Panc1 (cell line): ENCODE results near the gene RDH5. TPM values are rescaled to one million over a fixed set of nuclear protein-coding genes. Genes with fewer than 3 reads are reported as not detected.

Source experiments
- ATAC-seq: fragments of 200-7000 bp; cut with Tn5 transposase; 2 replicates; pipeline ENCODE4 v1.9.1; 2020; ENCODE audit warnings: mild to moderate bottlenecking, moderate library complexity
- BruUV-seq: library from RNA; stranded (reverse); fragments of 400-500 nt; replicated peaks from 2 replicates; lab custom pipeline; 2021; lab: Mats Ljungman, UMichigan
- CTCF ChIA-PET: fragments of 300-600 bp; sonication (Branson Sonifier 250); formaldehyde crosslinking; loops from one replicate; lab custom pipeline; 2022; ENCODE audit warnings: antibody characterized with exemption; lab: Charles Lee
- POLR2A ChIA-PET: fragments of 300-600 bp; sonication (Branson Sonifier 250); formaldehyde crosslinking; loops from one replicate; lab custom pipeline; 2022; ENCODE audit warnings: antibody characterized with exemption; lab: Charles Lee
- DNase-seq: peaks from one replicate; pipeline ENCODE4 v3.0.0-alpha.2; 2010; ENCODE audit warnings: low read depth, low spot score
- H3K27ac ChIP-seq: 2 replicates; pipeline ENCODE4 v1.5.1; 2011; ENCODE audit warnings: mild to moderate bottlenecking, low read length, inconsistent platforms
- H3K27me3 ChIP-seq: fragments of 200-500 bp; sonication (Bioruptor generic); 2 replicates; pipeline ENCODE4 v1.6.0; 2014; ENCODE audit warnings: low read length, inconsistent platforms; ENCODE audit not compliant: control insufficient read depth, insufficient read depth
- H3K36me3 ChIP-seq: fragments of 200-500 bp; sonication (Bioruptor generic); 2 replicates; pipeline ENCODE4 v1.5.1; 2014; ENCODE audit warnings: inconsistent platforms, mild to moderate bottlenecking, low read length, moderate library complexity; ENCODE audit not compliant: control insufficient read depth, insufficient read depth
- H3K4me1 ChIP-seq: 2 replicates; pipeline ENCODE4 v1.5.1; 2011; ENCODE audit warnings: inconsistent platforms, mild to moderate bottlenecking, low read length, moderate library complexity; ENCODE audit not compliant: control insufficient read depth, insufficient read depth
- H3K4me3 ChIP-seq, 2 experiments: 2 replicates each; pipeline ENCODE4 v1.5.1; 2011 to 2012; ENCODE audit warnings: low read depth in 2 of 2, low read length in 2 of 2, mild to moderate bottlenecking in 2 of 2, inconsistent platforms in 1 of 2, moderate library complexity in 1 of 2
- H3K9me3 ChIP-seq: fragments of 200-500 bp; sonication (Bioruptor generic); 2 replicates; pipeline ENCODE4 v1.5.1; 2014; ENCODE audit warnings: low read depth, mild to moderate bottlenecking, inconsistent platforms, low read length, moderate library complexity; ENCODE audit not compliant: control insufficient read depth, insufficient read depth
- CTCF ChIP-seq: fragments of 450-650 bp; IDR thresholded peaks from 2 replicates; pipeline ENCODE4 v1.5.1; 2017; ENCODE audit warnings: mild to moderate bottlenecking
- SIN3A ChIP-seq: IDR thresholded peaks from 2 replicates; pipeline ENCODE4 v1.6.1; 2012; ENCODE audit warnings: low read depth, mild to moderate bottlenecking, low read length, moderate library complexity, borderline replicate concordance; ENCODE audit not compliant: insufficient read depth
- in situ Hi-C: cut with HindIII; loops from 2 replicates; pipeline ENCODE4 v1.10.0; 2016; ENCODE audit warnings: low sequenced_read_pairs, low pct_unique_long_range_greater_than_20kb
- intact Hi-C: fragments of 100-400 bp; cut with micrococcal nuclease; formaldehyde crosslinking; loops from one replicate; pipeline ENCODE4 v1.10.0; 2022; ENCODE audit not compliant: unreplicated experiment
- total RNA-seq: library from RNA; stranded (reverse); gene quantifications from one replicate; pipeline ENCODE4 v1.2.1, GENCODE V29; 2021; ENCODE audit not compliant: unreplicated experiment
- TF ChIP-seq, protein P1 (sequence below), 2 experiments: IDR thresholded peaks; 2 replicates each; pipeline ENCODE4 v1.6.1; 2011 to 2012; ENCODE audit warnings: low read depth in 2 of 2, control low read depth in 1 of 2, low read length in 1 of 2, mild to moderate bottlenecking in 1 of 2, moderate library complexity in 1 of 2; ENCODE audit not compliant: insufficient read depth in 1 of 2

Gene RDH5
- total RNA-seq, 1 experiment from 2014 or later = 2.8 TPM

- peaks cover 20% of the 10 kb centered on the region for H3K4me1 ChIP-seq
- POLR2A ChIA-PET = interaction anchor here (0.5 kb wide), 1 partner anchor 714 kb away, joined by 4 read pairs; no protein-coding TSS in a partner anchor
- DNase-seq = no peak
- CTCF ChIA-PET = interaction anchor here (0.7 kb wide), 1 partner anchor 547 kb away, joined by 10 read pairs; no protein-coding TSS in a partner anchor
- in situ Hi-C loops = no loop called here
- TSS peak; percentile 89 for BruUV-seq
- no peak for ATAC-seq
- peak overlapping the region; percentile 93 for H3K27ac ChIP-seq
- H3K36me3 ChIP-seq = no peaks in the 10 kb centered on the region
- intact Hi-C loops = no loop called here
- H3K27me3 ChIP-seq = no peaks in the 10 kb centered on the region
- peak overlapping the region; percentile 70 to 78 for H3K4me3 ChIP-seq
- no peak for TF ChIP-seq SIN3A
- no peaks in the 10 kb centered on the region for H3K9me3 ChIP-seq
Observed at GRCh38 chr12:55715169-55715764, 4.9 kb upstream of the RDH5 start.

DNA sequence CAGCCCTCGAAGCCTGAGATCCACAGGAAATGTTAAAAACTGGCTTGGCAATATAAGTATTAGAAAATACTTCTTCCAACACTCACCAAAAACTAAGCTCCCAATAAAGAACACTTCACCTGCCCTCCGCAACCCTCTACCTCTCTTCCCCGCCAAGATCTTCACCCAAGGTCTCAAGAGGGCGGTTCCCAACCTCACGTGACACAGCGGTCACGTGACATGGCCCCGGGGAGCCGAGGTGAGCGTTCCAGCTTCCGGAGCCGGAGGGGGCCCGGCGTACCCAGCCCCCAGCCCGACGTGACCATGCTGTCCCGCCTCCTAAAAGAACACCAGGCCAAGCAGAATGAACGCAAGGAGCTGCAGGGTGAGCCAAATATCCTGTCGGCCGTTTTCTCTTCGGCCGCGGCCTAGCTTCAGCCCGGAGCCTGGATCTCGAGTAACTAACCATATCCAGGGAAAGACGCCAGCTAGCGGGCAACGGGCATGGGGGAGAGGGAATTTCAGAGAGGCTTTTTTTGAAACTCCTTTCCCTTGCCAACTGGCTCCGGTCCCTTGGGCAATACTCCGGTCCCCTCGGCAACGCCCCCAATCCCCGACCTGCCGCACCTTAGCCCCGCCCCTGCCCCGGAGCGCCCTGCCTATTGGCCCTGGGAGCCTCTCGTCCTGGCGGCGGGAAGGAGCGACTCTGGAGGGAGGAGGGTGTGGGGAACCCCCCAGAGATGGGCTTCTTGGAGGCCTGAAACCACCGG is 4.2 kb upstream of the RDH5 start, which contains the start of gene BLOC1S1:
TSS of gene BLOC1S1 (plus strand) at position 214 of the 749 bp plus-strand sequence. CDS start at position 220, 6 bp downstream.
- Histone ChIP-seq H3K27ac (peak within 1 kb of the TSS; percentile 93), H3K36me3 (no peaks in the 10 kb centered on the region), H3K27me3 (no peaks in the 10 kb centered on the region), H3K4me3 (peak within 1 kb of the TSS; percentile 70 to 78), H3K9me3 (no peaks in the 10 kb centered on the region), H3K4me1 (peaks cover 23% of the 10 kb centered on the region)
- no TSS peak for BruUV-seq
- CTCF ChIA-PET = no interaction called here
- POLR2A ChIA-PET = interaction anchor here (0.5 to 0.9 kb wide), 2 partner anchors 13 to 713 kb away, joined by 3 to 4 read pairs; partner anchors contain the start of gene CD63
- ATAC-seq = peak; percentile 93
- DNase-seq = peak; percentile 64
- in situ Hi-C loops = no loop called here
- no peak for TF ChIP-seq CTCF
- TF ChIP-seq SIN3A = peak; percentile 91; the same call in 1 of the 2 replicates
- intact Hi-C loops = no loop called here

GRCh38 chr12:55716582-55716957 is 3.6 kb upstream of the RDH5 start:
- in situ Hi-C loops = no loop called here
- POLR2A ChIA-PET = interaction anchor here (0.9 kb wide), 1 partner anchor 12 kb away, joined by 3 read pairs; the partner anchor contains the start of gene CD63
- CTCF ChIA-PET = interaction anchor here (0.8 to 1.1 kb wide), 2 partner anchors 35 to 60 kb away, joined by 4 to 7 read pairs; a partner anchor contains a TSS

More at GRCh38 chr12:55716582-55716957, 3.6 kb upstream of the RDH5 start:
- Histone ChIP-seq H3K4me3 (peak overlapping the region; percentile 70 to 78), H3K27me3 (no peaks in the 10 kb centered on the region), H3K27ac (peak overlapping the region; percentile 93), H3K9me3 (no peaks in the 10 kb centered on the region), H3K4me1 (peaks cover 28% of the 10 kb centered on the region), H3K36me3 (no peaks in the 10 kb centered on the region)
- TF ChIP-seq, protein P1, sequence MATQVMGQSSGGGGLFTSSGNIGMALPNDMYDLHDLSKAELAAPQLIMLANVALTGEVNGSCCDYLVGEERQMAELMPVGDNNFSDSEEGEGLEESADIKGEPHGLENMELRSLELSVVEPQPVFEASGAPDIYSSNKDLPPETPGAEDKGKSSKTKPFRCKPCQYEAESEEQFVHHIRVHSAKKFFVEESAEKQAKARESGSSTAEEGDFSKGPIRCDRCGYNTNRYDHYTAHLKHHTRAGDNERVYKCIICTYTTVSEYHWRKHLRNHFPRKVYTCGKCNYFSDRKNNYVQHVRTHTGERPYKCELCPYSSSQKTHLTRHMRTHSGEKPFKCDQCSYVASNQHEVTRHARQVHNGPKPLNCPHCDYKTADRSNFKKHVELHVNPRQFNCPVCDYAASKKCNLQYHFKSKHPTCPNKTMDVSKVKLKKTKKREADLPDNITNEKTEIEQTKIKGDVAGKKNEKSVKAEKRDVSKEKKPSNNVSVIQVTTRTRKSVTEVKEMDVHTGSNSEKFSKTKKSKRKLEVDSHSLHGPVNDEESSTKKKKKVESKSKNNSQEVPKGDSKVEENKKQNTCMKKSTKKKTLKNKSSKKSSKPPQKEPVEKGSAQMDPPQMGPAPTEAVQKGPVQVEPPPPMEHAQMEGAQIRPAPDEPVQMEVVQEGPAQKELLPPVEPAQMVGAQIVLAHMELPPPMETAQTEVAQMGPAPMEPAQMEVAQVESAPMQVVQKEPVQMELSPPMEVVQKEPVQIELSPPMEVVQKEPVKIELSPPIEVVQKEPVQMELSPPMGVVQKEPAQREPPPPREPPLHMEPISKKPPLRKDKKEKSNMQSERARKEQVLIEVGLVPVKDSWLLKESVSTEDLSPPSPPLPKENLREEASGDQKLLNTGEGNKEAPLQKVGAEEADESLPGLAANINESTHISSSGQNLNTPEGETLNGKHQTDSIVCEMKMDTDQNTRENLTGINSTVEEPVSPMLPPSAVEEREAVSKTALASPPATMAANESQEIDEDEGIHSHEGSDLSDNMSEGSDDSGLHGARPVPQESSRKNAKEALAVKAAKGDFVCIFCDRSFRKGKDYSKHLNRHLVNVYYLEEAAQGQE (IDR thresholded peaks at IDR 0.05; ENCODE audit: insufficient read depth in 1 of 2, low read depth in 2 of 2, low read length in 1 of 2) = no peak
- TF ChIP-seq SIN3A = no peak
- intact Hi-C loops = no loop called here
- peak; percentile 20 for ATAC-seq
- BruUV-seq = TSS peak; percentile 68
- no peak for DNase-seq
